Caki2 (cell line): ENCODE data around the gene TCEA3. TPM values are rescaled to one million over a fixed set of nuclear protein-coding genes. Genes with fewer than 3 reads are reported as not detected.

Experiments used
- DNase-seq: peaks from one replicate; pipeline ENCODE4 v3.0.0-alpha.2; 2015; ENCODE audit warnings: low read depth
- in situ Hi-C: cut with HindIII; loops from 2 replicates; pipeline ENCODE4 v1.10.0; 2016; ENCODE audit warnings: low sequenced_read_pairs, low pct_unique_long_range_greater_than_20kb, mixed read lengths
- total RNA-seq: library from RNA; depleted of rRNA; stranded (reverse); fragments of >200 nt; shearing (Covaris generic); gene quantifications from 2 replicates; pipeline ENCODE4 v1.2.3, GENCODE V29; 2014; ENCODE audit warnings: low replicate concordance

The TCEA3 gene
- total RNA-seq, 1 experiment from 2014 or later: 0.41 TPM

GRCh38 chr1:23400324-23401114, 24.0 kb downstream of the TCEA3 start:
- in situ Hi-C loops: no loop called here

GRCh38 chr1:23399229-23399628, 25.3 kb downstream of the TCEA3 start:
- in situ Hi-C loops: no loop called here
- no peak for DNase-seq

More at GRCh38 chr1:23400324-23401114, 24.0 kb downstream of the TCEA3 start:
- DNase-seq: no peak

- DNase-seq: no peak
- in situ Hi-C loops: no loop called here
Observed at GRCh38 chr1:23397908-23398307, 26.6 kb downstream of the TCEA3 start.

GRCh38 chr1:23396380-23396779, 28.2 kb downstream of the TCEA3 start:
- DNase-seq: no peak
- in situ Hi-C loops: no loop called here

GRCh38 chr1:23395849-23396248, 28.7 kb downstream of the TCEA3 start:
- in situ Hi-C loops: no loop called here
- no peak for DNase-seq

GRCh38 chr1:23395154-23395724, 29.3 kb downstream of the TCEA3 start:
- in situ Hi-C loops: no loop called here
- DNase-seq: no peak

GRCh38 chr1:23394684-23395083, 29.9 kb downstream of the TCEA3 start:
- no peak for DNase-seq
- in situ Hi-C loops: no loop called here

- peak; percentile 84 for DNase-seq
Observed at GRCh38 chr1:23394181-23394580, 30.4 kb downstream of the TCEA3 start.

GRCh38 chr1:23393706-23394105, 30.8 kb downstream of the TCEA3 start:
- in situ Hi-C loops: no loop called here
- peak; percentile 89 for DNase-seq

More at GRCh38 chr1:23394181-23394580, 30.4 kb downstream of the TCEA3 start:
- in situ Hi-C loops: no loop called here

GRCh38 chr1:23392125-23392855, 32.3 kb downstream of the TCEA3 start:
- in situ Hi-C loops: no loop called here
- DNase-seq: no peak

- DNase-seq: no peak
- in situ Hi-C loops: no loop called here
Observed at GRCh38 chr1:23389837-23390321, 34.7 kb downstream of the TCEA3 start.

GRCh38 chr1:23387494-23387893, 37.1 kb downstream of the TCEA3 start:
- in situ Hi-C loops: no loop called here
- no peak for DNase-seq

GRCh38 chr1:23385119-23385621, 39.4 kb downstream of the TCEA3 start:
- in situ Hi-C loops: no loop called here
- DNase-seq: peak; percentile 71

GRCh38 chr1:23384312-23385058, 40.1 kb downstream of the TCEA3 start:
- in situ Hi-C loops: no loop called here
- DNase-seq: peak; percentile 76

- in situ Hi-C loops: no loop called here
- DNase-seq: no peak
Observed at GRCh38 chr1:23383577-23384311, 40.8 kb downstream of the TCEA3 start.

- no peak for DNase-seq
- in situ Hi-C loops: no loop called here
Observed at GRCh38 chr1:23381233-23381885, 43.2 kb downstream of the TCEA3 start.

- no peak for DNase-seq
- in situ Hi-C loops: no loop called here
Observed at GRCh38 chr1:23380719-23381118, 43.8 kb downstream of the TCEA3 start.
